Activated CD4-positive, alpha-beta memory T cell treated with anti-CD3 and anti-CD28 coated beads, Interleukin-2, amount 10 ng/mL, durations not matched to agents 7 days and 5 days (primary cell): ENCODE measurements around the gene CRYGB. TPM values are rescaled to one million over a fixed set of nuclear protein-coding genes. Genes with fewer than 3 reads are reported as not detected.
"Not testable (repeated sequence)": the region's sequence is repeated elsewhere in the genome, so short reads cannot be mapped to it uniquely, and the experiment has no call there.

Experiments
- CTCF ChIA-PET: fragments of 350-600 bp; sonication (Branson Sonifier 250); formaldehyde crosslinking; loops from one replicate; lab custom pipeline; 2021; ENCODE audit warnings: antibody characterized with exemption, inconsistent platforms; lab: Charles Lee
- POLR2A ChIA-PET: fragments of 350-600 bp; sonication (Branson Sonifier 250); formaldehyde crosslinking; loops from one replicate; lab custom pipeline; 2021; ENCODE audit warnings: antibody characterized with exemption; lab: Charles Lee
- DNase-seq: peaks from one replicate; pipeline ENCODE4 v3.0.0-alpha.2; 2020
- H3K27ac Mint-ChIP-seq: one replicate; pipeline ENCODE4 v1.8.0; 2021; ENCODE audit warnings: mild to moderate bottlenecking, mixed read lengths
- H3K27me3 Mint-ChIP-seq: one replicate; pipeline ENCODE4 v1.8.0; 2021; ENCODE audit warnings: mixed read lengths
- H3K36me3 Mint-ChIP-seq: one replicate; pipeline ENCODE4 v1.8.0; 2021; ENCODE audit warnings: low read depth, mixed read lengths
- H3K4me1 Mint-ChIP-seq: one replicate; pipeline ENCODE4 v1.8.0; 2021; ENCODE audit warnings: mixed read lengths
- H3K4me3 Mint-ChIP-seq: one replicate; pipeline ENCODE4 v1.8.0; 2021; ENCODE audit warnings: mild to moderate bottlenecking, mixed read lengths
- H3K9me3 Mint-ChIP-seq: one replicate; pipeline ENCODE4 v1.8.0; 2021; ENCODE audit warnings: mixed read lengths
- total RNA-seq, 2 experiments: library from RNA; stranded (reverse); gene quantifications; one replicate each; pipeline ENCODE4 v1.2.3, GENCODE V29; 2021

CRYGB gene
- total RNA-seq, 2 experiments from 2014 or later, result not detected

GRCh38 chr2:208142925-208143799, 2.8 kb downstream of the CRYGB start:
- Mint-ChIP-seq H3K27ac (no peak overlapping the region), H3K9me3 (no peaks in the 10 kb centered on the region), H3K27me3 (no peaks in the 10 kb centered on the region), H3K4me3 (no peak overlapping the region), H3K4me1 (no peaks in the 10 kb centered on the region), H3K36me3 (no peaks in the 10 kb centered on the region)
- POLR2A ChIA-PET, result no interaction called here
- no peak for DNase-seq
- CTCF ChIA-PET, result interaction anchor here (1.2 kb wide), 1 partner anchor 32 kb away, joined by 4 read pairs; no protein-coding TSS in a partner anchor

GRCh38 chr2:208142240-208142924, 3.6 kb downstream of the CRYGB start:
- Mint-ChIP-seq H3K27me3 (no peaks in the 10 kb centered on the region), H3K4me3 (no peak overlapping the region), H3K9me3 (peaks cover 3% of the 10 kb centered on the region), H3K4me1 (no peaks in the 10 kb centered on the region), H3K27ac (no peak overlapping the region), H3K36me3 (no peaks in the 10 kb centered on the region)
- POLR2A ChIA-PET, result no interaction called here
- DNase-seq, result no peak
- CTCF ChIA-PET, result interaction anchor here (1.2 kb wide), 1 partner anchor 33 kb away, joined by 4 read pairs; no protein-coding TSS in a partner anchor

- no peak for DNase-seq
- H3K4me3 Mint-ChIP-seq, result no peak overlapping the region
- no peaks in the 10 kb centered on the region for H3K36me3 Mint-ChIP-seq
- ChIA-PET POLR2A (no interaction called here), CTCF (no interaction called here)
- peaks cover 3% of the 10 kb centered on the region for H3K9me3 Mint-ChIP-seq
- H3K4me1 Mint-ChIP-seq, result peaks cover 11% of the 10 kb centered on the region
- H3K27ac Mint-ChIP-seq, result no peak overlapping the region
- H3K27me3 Mint-ChIP-seq, result no peaks in the 10 kb centered on the region
These were observed 6.5 kb downstream of the CRYGB start for GRCh38 chr2:208139447-208139846.

- H3K27ac Mint-ChIP-seq, H3K36me3 Mint-ChIP-seq, H3K27me3 Mint-ChIP-seq, H3K4me3 Mint-ChIP-seq, POLR2A ChIA-PET, H3K9me3 Mint-ChIP-seq, DNase-seq: not testable (repeated sequence)
- CTCF ChIA-PET, result interaction anchor here (0.7 kb wide), 1 partner anchor 333 kb away, joined by 3 read pairs; no protein-coding TSS in a partner anchor
- peaks cover 11% of the 10 kb centered on the region for H3K4me1 Mint-ChIP-seq
These were observed 7.6 kb downstream of the CRYGB start for GRCh38 chr2:208138334-208138733.

- peaks cover 11% of the 10 kb centered on the region for H3K4me1 Mint-ChIP-seq
- CTCF ChIA-PET, result no interaction called here
- POLR2A ChIA-PET, result no interaction called here
These were observed 9.3 kb downstream of the CRYGB start for GRCh38 chr2:208136716-208137094.

GRCh38 chr2:208135794-208136715, 9.9 kb downstream of the CRYGB start:
- DNase-seq, result no peak
- peaks cover 11% of the 10 kb centered on the region for H3K4me1 Mint-ChIP-seq
- H3K4me3 Mint-ChIP-seq, result no peak overlapping the region
- H3K27me3 Mint-ChIP-seq, result no peaks in the 10 kb centered on the region
- CTCF ChIA-PET, result no interaction called here
- H3K9me3 Mint-ChIP-seq, result peaks cover 3% of the 10 kb centered on the region
- no peaks in the 10 kb centered on the region for H3K36me3 Mint-ChIP-seq
- no peak overlapping the region for H3K27ac Mint-ChIP-seq
- POLR2A ChIA-PET, result no interaction called here

More at GRCh38 chr2:208136716-208137094, 9.3 kb downstream of the CRYGB start:
- no peak for DNase-seq
- peaks cover 3% of the 10 kb centered on the region for H3K9me3 Mint-ChIP-seq
- H3K36me3 Mint-ChIP-seq, result no peaks in the 10 kb centered on the region
- H3K27ac Mint-ChIP-seq, result no peak overlapping the region
- H3K27me3 Mint-ChIP-seq, result no peaks in the 10 kb centered on the region
- no peak overlapping the region for H3K4me3 Mint-ChIP-seq

GRCh38 chr2:208134928-208135586, 10.9 kb downstream of the CRYGB start:
- ChIA-PET POLR2A (no interaction called here), CTCF (interaction anchor here (1.2 kb wide), 1 partner anchor 41 kb away, joined by 4 read pairs; no protein-coding TSS in a partner anchor)
- no peak overlapping the region for H3K4me3 Mint-ChIP-seq

GRCh38 chr2:208130712-208131110, 15.2 kb downstream of the CRYGB start:
- ChIA-PET CTCF (no interaction called here), POLR2A (no interaction called here)
- Mint-ChIP-seq H3K9me3 (no peaks in the 10 kb centered on the region), H3K36me3 (no peaks in the 10 kb centered on the region), H3K27ac (no peak overlapping the region), H3K4me1 (peaks cover 11% of the 10 kb centered on the region), H3K4me3 (no peak overlapping the region), H3K27me3 (peaks cover 9% of the 10 kb centered on the region)
- DNase-seq, result no peak

More at GRCh38 chr2:208134928-208135586, 10.9 kb downstream of the CRYGB start:
- Mint-ChIP-seq H3K36me3 (no peaks in the 10 kb centered on the region), H3K27me3 (peaks cover under 1% of the 10 kb centered on the region), H3K9me3 (peaks cover 3% of the 10 kb centered on the region), H3K4me1 (peaks cover 11% of the 10 kb centered on the region), H3K27ac (no peak overlapping the region)
- DNase-seq, result peak; percentile 21

GRCh38 chr2:208129744-208130711, 15.9 kb downstream of the CRYGB start, which contains the start of gene CRYGC:
Gene CRYGC (minus strand): TSS chr2:208129828. CDS start chr2:208129792, 36 bp downstream.
- Mint-ChIP-seq H3K9me3 (no peaks in the 10 kb centered on the region), H3K27me3 (peaks cover 15% of the 10 kb centered on the region), H3K4me3 (no peak within 1 kb of the TSS), H3K4me1 (peaks cover 4% of the 10 kb centered on the region), H3K36me3 (no peaks in the 10 kb centered on the region), H3K27ac (no peak within 1 kb of the TSS)
- ChIA-PET POLR2A (no interaction called here), CTCF (no interaction called here)
- no peak for DNase-seq

GRCh38 chr2:208128136-208128535, 17.8 kb downstream of the CRYGB start:
- ChIA-PET CTCF (no interaction called here), POLR2A (no interaction called here)
- H3K9me3 Mint-ChIP-seq, result no peaks in the 10 kb centered on the region
- H3K4me1 Mint-ChIP-seq, result peaks cover 1% of the 10 kb centered on the region
- H3K27me3 Mint-ChIP-seq, result peaks cover 27% of the 10 kb centered on the region
- H3K27ac Mint-ChIP-seq, result no peak overlapping the region
- no peak overlapping the region for H3K4me3 Mint-ChIP-seq
- no peaks in the 10 kb centered on the region for H3K36me3 Mint-ChIP-seq
- no peak for DNase-seq

GRCh38 chr2:208127090-208127489, 18.9 kb downstream of the CRYGB start:
- no peak for DNase-seq
- H3K9me3 Mint-ChIP-seq, result no peaks in the 10 kb centered on the region
- H3K27ac Mint-ChIP-seq, result no peak overlapping the region
- H3K27me3 Mint-ChIP-seq, result peaks cover 27% of the 10 kb centered on the region
- ChIA-PET POLR2A (no interaction called here), CTCF (no interaction called here)
- no peaks in the 10 kb centered on the region for H3K36me3 Mint-ChIP-seq
- H3K4me3 Mint-ChIP-seq, result no peak overlapping the region
- peaks cover 1% of the 10 kb centered on the region for H3K4me1 Mint-ChIP-seq
